Activated T-helper 17 cell treated with anti-CD3 and anti-CD28 coated beads, Interleukin-2, amount 50 U/mL, for 72 hours (primary cell): Measurements from ENCODE around the gene KCND3. TPM values are rescaled to one million over a fixed set of nuclear protein-coding genes. Genes with fewer than 3 reads are reported as not detected.

Experiments
- ATAC-seq: fragments of 150-1000 bp; cut with Tn5 transposase; replicated peaks from 2 replicates; pipeline ENCODE4 v1.10.0; 2021; ENCODE audit warnings: mild to moderate bottlenecking, moderate library complexity
- H3K27ac Mint-ChIP-seq: one replicate; pipeline ENCODE4 v1.8.0; 2022; ENCODE audit warnings: mixed read lengths
- H3K27me3 Mint-ChIP-seq: one replicate; pipeline ENCODE4 v1.8.0; 2022; ENCODE audit warnings: mixed read lengths
- H3K36me3 Mint-ChIP-seq: one replicate; pipeline ENCODE4 v1.8.0; 2022; ENCODE audit warnings: low read depth, mild to moderate bottlenecking, mixed read lengths
- H3K4me1 Mint-ChIP-seq: one replicate; pipeline ENCODE4 v1.8.0; 2022; ENCODE audit warnings: mixed read lengths
- H3K4me3 Mint-ChIP-seq: one replicate; pipeline ENCODE4 v1.8.0; 2022; ENCODE audit warnings: mild to moderate bottlenecking, mixed read lengths
- H3K9me3 Mint-ChIP-seq: one replicate; pipeline ENCODE4 v1.8.0; 2022; ENCODE audit warnings: mixed read lengths
- total RNA-seq, 2 donors: library from RNA; stranded (reverse); gene quantifications; one replicate each; pipeline ENCODE4 v1.2.3, GENCODE V29; 2022

Gene KCND3
- total RNA-seq, 2 donors from 2014 or later = not detected

DNA sequence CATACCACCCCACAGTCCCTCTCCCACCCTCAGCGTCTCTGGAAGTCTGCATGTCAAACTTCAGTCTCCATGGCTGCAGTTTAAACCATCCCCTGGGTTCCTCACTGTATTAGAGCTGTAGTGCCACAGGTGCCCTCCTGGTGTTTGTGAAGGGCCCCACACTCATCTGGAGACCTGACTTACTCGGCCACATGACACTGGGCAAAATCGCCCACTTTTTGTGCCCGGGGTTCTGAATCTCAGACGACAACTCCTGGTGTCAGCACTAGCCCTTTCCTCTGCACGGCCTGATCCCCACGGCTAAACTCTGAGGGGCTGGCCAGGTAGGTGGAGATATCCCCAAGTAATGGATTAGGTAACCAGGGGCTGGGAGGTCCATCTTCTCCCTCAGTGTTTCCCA is 256.8 kb downstream of the KCND3 start:
- Mint-ChIP-seq H3K4me1 (peaks cover 1% of the 10 kb centered on the region), H3K4me3 (no peak overlapping the region), H3K27me3 (peaks cover under 1% of the 10 kb centered on the region), H3K9me3 (no peaks in the 10 kb centered on the region), H3K36me3 (no peaks in the 10 kb centered on the region), H3K27ac (peak overlapping the region; percentile 77)
- no peak for ATAC-seq

DNA sequence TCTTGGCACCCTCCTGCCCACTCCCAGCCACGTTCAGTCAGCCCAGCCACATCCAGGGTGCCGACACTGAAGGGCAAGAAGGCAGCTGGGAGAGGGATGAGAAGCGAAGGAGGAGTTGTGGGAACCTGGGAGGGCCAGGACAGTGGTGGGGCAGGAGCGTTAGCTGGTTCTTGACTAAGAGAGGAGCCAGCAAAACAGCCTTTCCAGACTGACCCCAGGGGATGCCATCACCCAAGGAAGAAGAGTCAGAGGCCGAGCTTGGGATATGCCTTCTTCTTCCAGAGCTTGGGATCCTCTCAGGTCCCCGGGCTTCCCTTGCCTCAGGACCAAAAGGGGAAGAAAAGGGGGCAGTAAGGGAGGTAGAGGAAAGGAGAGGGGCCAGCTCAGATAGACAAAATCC is 257.5 kb downstream of the KCND3 start:
- no peaks in the 10 kb centered on the region for H3K36me3 Mint-ChIP-seq
- no peak for ATAC-seq
- no peak overlapping the region for H3K4me3 Mint-ChIP-seq
- no peaks in the 10 kb centered on the region for H3K4me1 Mint-ChIP-seq
- no peak overlapping the region for H3K27ac Mint-ChIP-seq
- H3K27me3 Mint-ChIP-seq = no peaks in the 10 kb centered on the region
- no peaks in the 10 kb centered on the region for H3K9me3 Mint-ChIP-seq

DNA sequence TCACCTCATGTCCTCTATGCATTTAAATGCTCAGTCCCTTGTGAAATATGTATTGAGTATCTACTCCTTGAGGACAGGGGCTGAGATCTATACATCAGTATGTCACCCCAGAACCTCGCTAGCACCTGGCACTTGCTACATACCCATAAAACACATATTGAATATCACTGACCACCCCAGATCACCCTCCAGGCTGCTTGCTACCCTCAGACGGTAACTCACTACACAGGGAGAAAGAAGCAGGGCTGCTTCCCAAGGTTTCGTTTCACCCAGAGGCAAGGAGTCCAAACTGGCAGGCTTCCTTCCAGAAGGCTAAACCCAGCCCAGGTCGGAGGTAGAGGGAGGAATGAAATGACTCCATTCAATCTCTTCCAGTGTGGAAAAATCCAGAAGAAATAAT is 258.8 kb downstream of the KCND3 start:
- Mint-ChIP-seq H3K4me3 (no peak overlapping the region), H3K9me3 (no peaks in the 10 kb centered on the region), H3K27me3 (no peaks in the 10 kb centered on the region), H3K36me3 (no peaks in the 10 kb centered on the region), H3K4me1 (no peaks in the 10 kb centered on the region), H3K27ac (no peak overlapping the region)
- ATAC-seq = no peak

DNA sequence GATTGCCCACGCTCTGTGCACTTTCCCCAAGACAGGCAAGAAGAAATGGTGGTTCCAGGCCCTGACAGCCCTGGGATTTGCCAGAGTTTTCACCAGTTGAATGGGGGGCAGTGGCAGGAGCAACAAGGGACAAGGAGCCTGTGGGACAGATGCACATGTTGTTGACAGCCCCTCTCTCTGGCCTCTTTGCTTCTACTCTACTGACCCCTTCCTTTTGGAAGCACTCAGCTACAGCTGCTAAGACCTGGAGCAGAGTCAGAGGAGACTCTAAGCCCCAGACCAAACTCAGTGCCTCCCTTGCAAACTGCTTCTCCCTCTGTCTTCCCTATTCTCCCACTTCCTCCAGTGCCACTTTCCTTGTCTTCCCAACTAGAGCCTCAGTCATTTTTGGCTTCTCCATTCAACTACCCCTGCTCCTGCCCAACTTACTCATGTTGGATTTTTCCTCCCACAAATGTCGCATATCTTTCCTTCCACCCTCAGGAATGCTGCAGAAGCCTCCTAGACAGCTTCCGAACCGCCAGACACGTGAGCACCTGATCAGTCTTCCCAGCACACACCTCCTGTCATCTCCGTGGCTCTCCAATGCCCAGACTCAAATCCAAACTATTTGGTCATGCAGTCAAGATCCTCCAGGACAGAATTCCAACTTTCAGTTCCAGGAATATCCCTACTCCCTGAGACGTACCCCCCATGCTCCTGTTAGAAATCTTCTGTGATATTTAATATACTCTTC is 259.4 kb downstream of the KCND3 start:
- Mint-ChIP-seq H3K27ac (no peak overlapping the region), H3K4me1 (no peaks in the 10 kb centered on the region), H3K27me3 (no peaks in the 10 kb centered on the region), H3K4me3 (no peak overlapping the region), H3K36me3 (no peaks in the 10 kb centered on the region), H3K9me3 (no peaks in the 10 kb centered on the region)
- ATAC-seq = no peak

DNA sequence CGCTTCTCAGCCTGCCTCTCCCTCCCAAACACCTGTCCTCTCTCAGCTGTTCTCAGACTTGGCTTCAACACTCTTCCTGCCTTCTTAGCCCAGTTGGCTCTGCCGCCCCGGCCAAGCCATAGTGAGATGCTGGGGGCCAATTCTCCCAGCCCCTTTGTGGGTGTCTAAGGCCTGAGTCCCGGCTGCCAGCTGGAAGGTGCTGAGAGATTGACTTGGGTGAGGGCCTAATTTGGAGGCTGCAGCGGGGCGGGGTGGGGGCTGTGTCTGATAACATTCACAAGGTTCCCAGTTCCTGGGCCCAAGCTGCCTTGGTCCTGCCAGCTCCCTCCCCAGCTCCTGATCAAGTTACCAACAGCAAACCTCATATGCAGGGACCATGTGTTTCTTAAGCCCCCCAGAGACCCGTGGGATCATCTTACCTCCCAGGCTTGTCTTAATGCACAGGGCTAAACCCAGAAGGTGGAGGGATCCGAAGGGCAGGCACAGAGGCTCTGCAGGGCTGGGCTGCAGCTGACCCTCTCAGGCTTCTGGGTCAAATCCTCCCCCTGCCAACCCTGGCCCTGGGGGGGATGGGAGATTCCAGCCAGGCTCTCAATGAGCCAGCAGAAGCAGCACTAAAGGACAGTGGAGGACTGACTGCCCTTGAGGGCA is 260.1 kb downstream of the KCND3 start:
- no peak overlapping the region for H3K27ac Mint-ChIP-seq
- no peak for ATAC-seq
- no peaks in the 10 kb centered on the region for H3K4me1 Mint-ChIP-seq
- no peaks in the 10 kb centered on the region for H3K27me3 Mint-ChIP-seq
- no peak overlapping the region for H3K4me3 Mint-ChIP-seq
- H3K36me3 Mint-ChIP-seq = no peaks in the 10 kb centered on the region
- no peaks in the 10 kb centered on the region for H3K9me3 Mint-ChIP-seq

DNA sequence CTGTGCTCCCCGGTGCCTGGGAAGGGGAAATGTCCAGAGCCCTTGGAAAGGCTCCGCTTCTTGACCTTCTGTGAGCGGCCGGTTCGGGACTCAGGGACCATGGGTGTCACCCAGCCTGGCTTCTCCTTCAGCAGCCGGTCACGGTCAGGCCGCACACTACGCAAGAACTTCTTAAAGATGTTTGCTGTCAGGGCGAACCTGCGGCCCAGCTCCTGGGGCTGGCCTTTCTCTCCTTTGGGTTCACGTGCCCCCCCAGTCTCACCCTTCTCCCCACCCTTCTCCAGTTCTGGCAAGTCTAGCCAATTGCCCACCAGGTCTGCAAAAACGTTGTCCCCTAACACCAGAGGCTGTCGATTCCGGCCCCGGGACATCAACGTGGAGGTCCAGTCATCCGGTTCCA is 262.4 kb downstream of the KCND3 start:
- Mint-ChIP-seq H3K27ac (no peak overlapping the region), H3K9me3 (no peaks in the 10 kb centered on the region), H3K4me3 (no peak overlapping the region), H3K4me1 (peaks cover 11% of the 10 kb centered on the region), H3K27me3 (no peaks in the 10 kb centered on the region), H3K36me3 (no peaks in the 10 kb centered on the region)
- ATAC-seq = no peak

DNA sequence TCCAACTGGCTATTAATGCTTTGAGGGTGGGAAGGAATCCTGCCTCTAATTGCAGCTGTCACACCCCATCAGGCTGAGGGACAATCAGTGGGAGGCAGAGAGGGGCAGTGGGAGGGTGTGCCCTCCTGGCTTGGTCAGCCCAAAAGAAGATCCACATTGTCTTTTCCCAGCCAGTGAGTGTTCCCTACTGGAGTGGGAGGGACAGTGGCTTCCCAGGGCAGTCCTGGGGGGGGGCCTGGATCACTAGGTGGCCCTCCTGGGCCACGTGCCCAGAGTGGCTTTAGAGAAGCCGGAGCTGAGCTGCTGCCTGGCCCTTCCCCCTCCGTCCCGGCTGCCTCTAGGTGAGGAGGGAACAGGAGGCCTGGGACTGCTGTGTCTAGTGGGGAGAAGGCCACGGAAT is 264.3 kb downstream of the KCND3 start:
- H3K4me1 Mint-ChIP-seq = peaks cover 28% of the 10 kb centered on the region
- no peak for ATAC-seq
- no peak overlapping the region for H3K4me3 Mint-ChIP-seq
- peaks cover 7% of the 10 kb centered on the region for H3K36me3 Mint-ChIP-seq
- H3K27me3 Mint-ChIP-seq = no peaks in the 10 kb centered on the region
- H3K9me3 Mint-ChIP-seq = no peaks in the 10 kb centered on the region
- peak overlapping the region; percentile 51 for H3K27ac Mint-ChIP-seq

DNA sequence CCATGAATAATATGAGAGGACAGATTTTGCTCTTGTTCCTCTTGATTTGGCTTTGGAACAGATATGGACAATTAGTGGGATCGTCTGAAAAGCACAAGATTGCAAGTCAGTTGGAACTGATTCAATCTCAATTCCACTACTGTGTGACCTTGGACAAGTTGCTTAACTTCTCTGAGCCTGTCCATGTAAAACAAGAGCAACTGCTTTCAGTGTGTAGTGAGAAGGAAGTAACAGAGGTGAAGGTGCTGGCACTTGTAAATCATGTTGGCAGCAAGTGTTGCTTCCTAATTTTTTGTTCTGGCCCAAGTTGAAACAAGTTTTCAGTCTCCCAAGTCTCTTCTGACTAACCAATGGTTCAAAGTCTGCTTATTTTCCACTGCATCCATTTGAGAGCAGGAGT is 265.6 kb downstream of the KCND3 start:
- Mint-ChIP-seq H3K9me3 (no peaks in the 10 kb centered on the region), H3K27me3 (no peaks in the 10 kb centered on the region), H3K36me3 (peaks cover 7% of the 10 kb centered on the region), H3K4me1 (peaks cover 34% of the 10 kb centered on the region), H3K4me3 (no peak overlapping the region), H3K27ac (peak overlapping the region; percentile 83)
- no peak for ATAC-seq

DNA sequence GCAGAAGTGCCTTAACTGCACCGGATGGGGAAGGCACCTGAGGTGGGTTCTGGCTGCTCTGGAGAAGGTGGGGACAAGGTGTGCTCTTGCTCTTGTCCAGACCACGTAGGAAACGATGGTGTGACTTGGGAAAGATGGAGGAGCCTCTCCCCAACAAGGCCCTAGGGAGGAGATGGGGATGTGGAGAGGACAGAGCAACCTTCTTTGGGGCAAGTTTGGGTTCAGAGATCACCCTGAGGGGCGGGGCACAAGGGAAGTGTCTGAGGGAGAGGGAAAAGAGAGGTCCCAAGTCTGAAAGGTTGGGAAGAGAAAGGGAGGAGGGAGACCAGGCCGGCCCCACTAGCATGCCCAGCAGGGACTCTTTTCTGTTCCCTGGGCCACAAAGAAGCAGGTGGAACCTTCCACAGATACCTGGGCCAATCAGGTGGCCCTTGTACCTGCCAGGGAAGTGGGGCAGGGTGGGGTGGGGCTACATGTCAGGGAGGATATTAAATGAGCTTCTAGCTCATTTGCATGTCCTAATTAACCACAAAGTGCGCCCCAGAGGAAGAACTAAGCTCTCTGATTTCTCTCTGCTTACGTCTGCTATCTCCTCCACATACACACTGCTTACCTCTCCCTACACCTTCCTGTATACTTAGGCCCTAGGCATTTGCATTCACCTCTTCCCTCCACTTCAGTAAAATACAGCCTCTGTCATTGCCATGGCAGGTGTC is 266.2 kb downstream of the KCND3 start:
- ATAC-seq = no peak
- Mint-ChIP-seq H3K4me1 (peaks cover 39% of the 10 kb centered on the region), H3K4me3 (no peak overlapping the region), H3K27ac (peak overlapping the region; percentile 83), H3K9me3 (no peaks in the 10 kb centered on the region), H3K36me3 (peaks cover 7% of the 10 kb centered on the region), H3K27me3 (no peaks in the 10 kb centered on the region)

DNA sequence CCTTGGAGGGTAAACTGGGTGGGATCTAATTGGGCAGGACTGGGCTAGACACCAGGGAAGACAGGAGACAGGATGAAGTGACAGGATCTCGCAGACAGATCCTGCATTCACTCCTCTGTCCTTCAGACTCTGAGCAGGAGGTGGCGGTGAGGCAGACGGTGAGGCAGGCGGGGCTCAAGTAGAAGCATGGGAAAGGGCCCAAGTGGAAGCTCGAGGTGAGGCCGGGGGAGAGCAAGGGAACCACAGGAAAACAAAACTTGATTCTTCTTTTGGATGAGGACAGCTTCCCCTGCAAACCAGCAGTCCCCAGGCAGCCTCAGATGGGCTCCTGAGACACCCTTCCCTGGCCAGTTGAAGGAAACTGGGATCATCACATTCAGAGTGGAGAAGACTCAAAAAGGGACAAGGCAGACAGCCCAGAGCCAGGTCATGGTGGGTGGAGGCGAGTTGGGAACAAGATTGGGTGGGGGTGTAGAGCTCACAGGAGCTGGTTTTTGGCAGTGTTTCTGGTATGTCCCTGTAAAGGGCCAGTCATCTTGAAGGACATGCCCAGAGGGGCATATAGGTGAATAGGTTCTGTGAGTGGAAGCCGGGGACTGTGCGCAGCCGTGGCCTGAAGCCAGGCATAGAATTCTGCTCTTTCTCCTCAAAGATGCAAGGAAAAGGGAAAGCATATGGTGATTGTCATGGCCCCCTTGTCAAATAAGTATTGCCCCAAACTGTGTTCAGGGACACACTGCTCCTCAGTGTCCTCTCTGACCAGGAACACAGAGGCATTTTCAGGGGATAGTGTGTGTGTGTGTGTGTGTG is 268.3 kb downstream of the KCND3 start:
- H3K9me3 Mint-ChIP-seq = no peaks in the 10 kb centered on the region
- peaks cover 44% of the 10 kb centered on the region for H3K4me1 Mint-ChIP-seq
- no peak for ATAC-seq
- no peak overlapping the region for H3K4me3 Mint-ChIP-seq
- H3K27me3 Mint-ChIP-seq = no peaks in the 10 kb centered on the region
- peaks cover 22% of the 10 kb centered on the region for H3K36me3 Mint-ChIP-seq
- H3K27ac Mint-ChIP-seq = peak overlapping the region; percentile 83

Other genes with a start within 250 kb of the KCND3 start
- 10 to 100 TPM in 1 of 2 donors, 1 to 10 TPM in 1; 9.0 to 22.5 TPM for gene DDX20, start 233.8 kb downstream of the KCND3 start, total RNA-seq